HG03469 (cell line): ENCODE measurements around the gene CDK10.
"Not testable (repeated sequence)": the region's sequence is repeated elsewhere in the genome, so short reads cannot be mapped to it uniquely, and the experiment has no call there.

ENCODE experiments used
- ATAC-seq: cut with Tn5 transposase; IDR thresholded peaks from one replicate; pipeline ENCODE4 v1.9.1; 2021; ENCODE audit warnings: mild to moderate bottlenecking, moderate library complexity, moderate number of reproducible peaks; ENCODE audit not compliant: unreplicated experiment

The CDK10 gene

GRCh38 chr16:89686520-89687091, at the start of gene CDK10:
Gene CDK10, plus strand, starts transcription at chr16:89686689. Its CDS starts 22 bp downstream, at chr16:89686711.
- ATAC-seq = peak; percentile 69

GRCh38 chr16:89637379-89637778, 49.1 kb upstream of the CDK10 start:
- no peak for ATAC-seq

- no peak for ATAC-seq
These were observed 48.0 kb upstream of the CDK10 start for GRCh38 chr16:89638455-89638854.

- no peak for ATAC-seq
These were observed 47.1 kb upstream of the CDK10 start for GRCh38 chr16:89639385-89639784.

DNA sequence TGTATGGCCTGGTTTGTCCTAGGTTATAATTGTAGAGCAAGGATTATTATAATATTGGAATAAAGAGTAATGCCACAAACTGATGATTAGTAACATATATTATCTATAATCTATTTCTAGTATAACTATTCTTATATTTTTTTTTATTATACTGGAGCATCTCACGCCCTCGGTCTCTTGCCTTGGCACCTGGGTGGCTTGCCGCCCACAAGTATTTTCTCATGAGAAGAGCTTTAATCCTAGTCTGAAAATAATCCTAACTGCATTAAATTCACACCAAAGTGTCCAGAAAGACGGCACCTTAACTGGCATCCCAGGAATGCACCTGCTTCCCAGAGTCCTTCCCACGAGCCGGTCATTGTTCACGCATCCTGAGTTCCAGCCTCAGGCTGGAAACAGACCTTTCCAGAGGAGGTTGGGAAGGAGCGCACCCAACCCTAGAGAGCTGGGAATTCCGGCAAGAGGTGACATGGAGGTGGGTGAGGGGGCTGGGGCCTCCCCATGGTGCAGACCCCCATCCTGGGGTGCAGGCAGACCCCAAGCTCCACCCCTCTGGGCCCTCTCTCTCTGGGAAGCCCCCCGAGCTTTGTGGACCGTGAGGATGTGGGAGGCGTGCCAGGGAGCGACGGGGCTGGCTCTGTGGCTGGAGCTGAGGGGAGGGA, 44.9 kb upstream of the CDK10 start:
- no peak for ATAC-seq

DNA sequence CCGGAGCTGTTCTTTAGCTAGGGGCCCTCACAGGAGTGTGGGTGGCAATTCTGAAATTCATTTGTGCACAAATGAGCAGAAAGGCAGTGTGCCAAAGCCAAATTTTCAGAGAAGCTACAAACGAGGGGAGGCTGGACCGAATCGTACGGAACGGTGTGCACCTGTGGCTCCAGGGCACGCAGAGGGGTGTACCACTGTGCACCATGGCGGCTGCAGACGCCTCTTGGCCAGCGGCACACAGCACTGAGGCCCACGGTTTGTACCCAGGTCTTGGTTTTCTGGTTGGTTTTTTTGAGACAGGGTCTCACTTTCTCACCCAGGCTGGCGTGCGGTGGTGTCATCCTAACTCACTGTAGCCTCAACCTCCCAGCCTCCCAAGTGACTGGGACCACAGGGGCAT, 43.9 kb upstream of the CDK10 start:
- ATAC-seq = no peak

DNA sequence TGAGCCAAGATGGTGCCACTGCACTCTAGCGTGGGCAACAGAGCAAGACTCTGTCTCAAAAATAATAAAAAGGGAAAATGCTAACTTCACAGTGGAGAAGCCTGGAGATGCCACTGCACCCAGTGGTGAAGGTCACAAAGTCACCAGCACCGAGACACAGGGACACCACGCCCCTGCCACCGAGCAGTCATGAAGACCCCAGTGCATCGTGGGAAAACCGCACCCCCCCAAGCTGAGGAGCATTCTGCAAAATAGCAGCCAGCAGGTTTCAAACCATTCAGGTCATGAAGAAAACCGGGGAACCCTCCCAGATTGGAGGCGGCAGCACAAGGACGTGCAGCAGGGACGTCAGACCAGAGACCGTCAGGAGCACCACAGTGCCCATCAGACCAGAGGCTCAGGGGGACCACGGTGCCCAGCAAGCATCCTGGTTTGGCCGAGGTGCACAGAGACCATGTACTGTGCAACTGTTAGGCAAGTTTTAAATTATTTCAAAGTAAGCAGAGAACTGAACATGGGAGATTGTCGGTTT, 42.7 kb upstream of the CDK10 start:
- ATAC-seq = no peak

GRCh38 chr16:89645122-89645521, 41.4 kb upstream of the CDK10 start:
- ATAC-seq = no peak

DNA sequence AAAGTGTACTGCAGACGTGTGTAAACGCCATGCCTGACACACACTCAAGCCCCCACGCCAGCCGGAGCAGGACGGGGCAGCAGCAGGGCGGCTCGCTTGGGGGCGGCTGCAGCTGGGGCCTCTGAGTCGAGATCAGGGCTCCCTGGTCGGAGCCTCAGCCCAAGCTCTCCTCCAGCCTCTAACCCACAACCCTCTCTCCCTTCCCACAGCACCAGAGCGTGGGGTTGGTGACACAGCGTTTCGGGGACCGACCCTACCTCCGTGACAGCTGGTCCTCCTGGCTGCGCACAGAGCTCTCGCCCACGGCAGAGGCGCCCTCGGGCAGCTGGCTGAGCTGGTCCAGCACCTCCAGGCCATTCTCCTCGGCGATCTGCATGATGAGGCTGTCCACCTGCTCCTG, 40.2 kb upstream of the CDK10 start:
- ATAC-seq = no peak

GRCh38 chr16:89646906-89647305, 39.6 kb upstream of the CDK10 start:
- no peak for ATAC-seq

DNA sequence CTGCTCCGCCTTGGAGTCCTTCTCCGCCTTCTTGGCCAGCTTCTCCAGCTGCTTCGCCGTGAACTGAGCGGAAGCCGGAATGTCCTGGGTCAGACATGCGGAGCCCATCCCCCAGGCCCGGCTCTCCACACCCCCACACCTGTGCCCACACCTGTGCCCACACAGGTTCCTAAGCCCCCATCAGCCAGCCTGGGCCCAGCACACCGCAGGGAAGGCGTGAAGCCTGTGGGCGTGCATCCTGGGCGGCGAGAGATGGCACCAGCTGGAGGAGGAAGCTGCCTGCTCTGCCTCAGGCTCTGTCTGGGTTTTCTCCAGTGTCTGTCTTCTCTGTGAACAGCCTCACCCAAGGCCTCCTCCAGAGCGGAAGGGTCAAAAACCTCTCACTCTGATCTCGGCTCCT, 34.9 kb upstream of the CDK10 start:
- no peak for ATAC-seq

DNA sequence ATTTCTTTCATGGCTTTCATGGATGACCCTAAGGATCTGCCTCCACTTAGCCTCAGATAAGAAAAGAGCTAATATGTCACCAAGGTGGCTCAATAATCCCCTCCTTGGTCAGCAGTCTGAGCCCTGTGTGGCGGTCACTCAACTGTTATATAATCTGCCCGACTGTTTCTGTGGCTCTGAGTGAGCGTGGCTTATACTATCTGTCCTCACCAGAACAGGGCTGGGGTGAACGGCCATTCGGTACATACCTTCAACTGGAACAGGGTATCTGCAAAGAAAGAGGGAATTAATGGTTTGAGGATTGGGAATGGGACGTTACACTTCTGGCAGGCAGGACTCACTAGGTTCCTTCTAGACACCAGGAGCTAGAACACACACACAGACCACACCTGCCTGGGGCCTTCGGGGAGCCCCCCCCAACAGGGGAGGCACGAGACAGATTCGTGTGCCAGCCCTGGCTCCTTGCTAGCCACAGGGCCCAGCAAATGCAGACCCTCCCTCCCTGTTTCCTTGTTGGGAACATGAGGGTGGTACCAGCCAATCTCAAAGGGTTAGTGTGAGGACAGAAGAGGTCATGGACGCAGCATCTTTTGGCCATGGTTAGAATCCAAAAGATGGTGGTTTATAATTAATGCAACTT, 32.7 kb upstream of the CDK10 start:
- no peak for ATAC-seq

DNA sequence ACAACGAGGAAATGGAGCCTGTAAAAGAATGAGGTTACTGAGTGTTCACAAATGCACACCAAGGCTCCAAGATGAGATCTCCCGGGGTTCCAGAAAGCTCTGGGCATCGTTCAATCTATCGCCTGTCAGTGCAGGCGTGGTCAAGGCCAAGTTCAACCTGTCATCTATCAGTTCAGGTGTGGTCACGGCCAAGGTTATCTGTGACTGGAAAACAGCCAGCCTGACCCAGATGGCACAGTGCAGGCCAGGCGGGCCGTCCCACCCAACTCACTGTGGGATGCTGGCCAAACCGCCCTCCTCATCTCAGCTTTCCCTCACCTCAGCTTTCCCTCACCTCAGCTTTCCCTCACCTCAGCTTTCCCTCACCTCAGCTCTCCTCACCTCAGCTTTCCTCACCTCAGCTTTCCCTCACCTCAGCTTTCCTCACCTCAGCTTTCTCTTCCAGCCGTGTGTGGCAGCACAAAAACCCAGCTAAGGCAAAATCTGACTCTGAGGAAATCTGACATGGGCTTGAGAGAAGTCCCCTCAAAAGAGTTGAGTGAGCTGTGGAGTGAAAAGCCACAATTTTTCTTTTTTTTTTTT, 31.3 kb upstream of the CDK10 start:
- ATAC-seq = no peak

- ATAC-seq = no peak
These were observed 29.9 kb upstream of the CDK10 start for GRCh38 chr16:89656435-89657121.

DNA sequence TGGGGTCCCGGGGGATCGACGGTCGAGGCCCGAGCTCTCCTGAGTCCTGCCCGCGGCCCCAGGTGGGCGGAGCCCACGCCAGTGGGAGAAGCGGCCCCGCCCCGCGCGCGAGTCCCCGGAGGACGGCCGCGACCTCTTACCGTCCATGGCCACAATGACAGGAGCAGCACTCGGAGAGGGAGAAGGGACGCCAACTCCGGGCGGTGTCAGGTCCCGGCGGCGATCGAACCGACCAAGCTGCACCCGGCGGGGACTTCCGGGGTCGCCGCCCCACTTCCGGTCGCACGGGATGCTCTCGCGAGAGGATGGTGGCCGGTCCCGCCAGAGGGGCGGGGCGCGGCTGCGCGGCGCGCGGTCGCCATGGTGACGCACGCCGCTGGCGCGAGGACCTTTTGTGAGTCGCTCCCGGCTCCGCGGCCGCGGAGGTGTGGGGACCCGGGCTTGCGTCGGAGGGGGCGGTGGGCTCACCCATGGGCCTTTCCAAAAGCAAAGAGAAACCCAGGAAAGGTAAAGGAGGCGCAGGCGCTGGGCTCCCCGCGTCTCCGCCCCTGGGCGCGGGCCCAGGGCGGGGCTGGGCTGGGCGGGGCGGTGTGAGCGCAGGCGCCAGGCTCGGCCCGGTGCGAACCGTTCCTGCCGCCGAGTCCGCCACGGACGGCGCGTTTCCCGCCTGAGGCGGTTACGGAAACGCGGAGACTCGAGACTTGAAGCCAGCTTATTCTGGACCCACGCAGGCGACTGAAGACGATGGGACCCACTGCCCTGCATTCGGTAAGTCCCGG, 28.9 kb upstream of the CDK10 start, which contains the start of the genes CHMP1A and SPATA33:
Gene CHMP1A (minus strand): TSS at position 267 of the 779 bp plus-strand sequence. CDS start 120 bp downstream, at position 147.
Gene SPATA33 (plus strand): TSS at position 395 of the 779 bp plus-strand sequence. CDS start 76 bp downstream, at position 471.
- peak; percentile 85 for ATAC-seq

DNA sequence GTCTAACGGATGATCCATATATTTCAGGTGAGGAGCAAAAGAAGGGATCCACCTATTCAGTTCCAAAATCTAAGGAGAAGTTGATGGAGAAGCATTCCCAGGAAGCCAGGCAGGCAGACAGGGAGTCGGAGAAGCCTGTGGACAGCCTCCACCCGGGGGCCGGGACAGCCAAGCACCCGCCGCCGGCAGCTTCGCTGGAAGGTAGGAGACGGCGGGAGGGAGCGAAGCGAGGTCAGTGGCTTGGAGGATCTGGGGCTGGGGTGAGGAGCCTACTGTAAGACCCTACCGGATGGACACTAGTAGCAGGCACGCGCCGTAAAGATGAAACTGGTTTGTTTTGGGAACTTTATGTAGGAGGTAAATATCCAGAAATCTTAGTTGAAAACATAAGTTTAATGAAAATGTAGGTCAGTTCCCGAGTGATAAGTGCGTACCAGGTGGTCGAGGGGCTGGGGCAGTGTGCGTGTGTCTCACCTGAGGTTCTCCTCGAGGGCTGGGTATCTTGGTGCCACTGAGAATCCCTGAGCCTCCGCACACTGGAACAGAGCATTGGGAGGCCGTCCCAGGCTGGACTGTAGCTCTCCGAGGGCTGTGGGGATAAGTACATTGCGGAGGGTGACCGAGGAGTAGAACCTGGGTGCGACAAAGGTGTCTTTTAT, 28.1 kb upstream of the CDK10 start:
- ATAC-seq = no peak

DNA sequence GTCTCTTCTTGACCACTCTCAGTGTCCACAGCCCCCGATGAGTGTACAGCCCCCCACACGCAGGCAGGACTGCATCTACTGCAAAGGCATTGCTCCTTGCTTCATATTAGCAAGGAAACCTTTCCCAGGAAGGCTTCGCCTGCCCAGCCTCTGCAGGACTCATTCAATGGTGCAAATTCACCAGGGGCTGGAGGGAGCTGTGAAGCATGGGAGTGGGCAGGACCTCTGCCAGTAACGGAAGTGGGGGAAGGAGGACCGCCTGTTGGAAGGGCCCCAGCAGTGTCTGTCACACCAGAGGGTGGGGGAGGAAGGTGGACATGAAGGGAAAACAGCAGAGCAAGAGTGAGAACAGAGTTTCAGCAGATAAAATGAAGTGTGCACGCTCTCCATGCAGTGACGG, 26.3 kb upstream of the CDK10 start:
- no peak for ATAC-seq

DNA sequence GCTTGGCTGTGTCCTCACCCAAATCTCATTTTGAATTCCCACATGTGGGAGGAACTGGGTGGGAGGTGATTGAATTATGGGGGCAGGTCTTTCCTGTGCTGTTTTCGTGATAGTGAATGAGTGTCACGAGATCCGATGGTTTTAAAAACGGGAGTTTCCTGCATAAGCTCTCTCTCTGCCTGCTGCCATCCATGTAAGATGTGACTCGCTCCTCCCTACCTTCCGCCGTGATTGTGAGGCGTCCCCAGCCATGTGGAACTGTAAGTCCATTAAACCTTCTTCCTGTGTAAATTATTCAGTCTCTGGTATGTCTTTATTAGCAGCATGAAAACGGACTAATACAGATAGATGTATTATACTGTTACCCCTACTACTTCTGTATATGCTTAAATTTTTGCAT, 25.3 kb upstream of the CDK10 start:
- ATAC-seq = no peak

DNA sequence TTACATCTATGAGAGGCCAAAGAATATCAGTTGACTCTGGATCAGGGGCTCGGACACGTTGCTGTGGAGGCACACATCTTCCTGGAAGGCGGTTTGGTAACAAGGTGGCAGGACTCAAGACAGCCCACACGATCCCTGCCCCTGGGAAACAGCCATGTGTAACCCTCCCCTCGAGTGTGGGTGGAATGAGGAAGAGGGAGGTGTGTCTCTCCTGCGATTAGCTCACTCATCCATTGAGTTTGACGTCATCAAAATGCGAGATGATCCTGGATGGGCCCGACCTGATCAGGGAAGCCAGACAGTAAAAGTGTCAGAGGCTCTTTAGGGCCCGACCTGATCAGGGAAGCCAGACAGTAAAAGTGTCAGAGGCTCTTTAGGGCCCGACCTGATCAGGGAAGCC, 22.3 kb upstream of the CDK10 start:
- not testable (repeated sequence) for ATAC-seq

DNA sequence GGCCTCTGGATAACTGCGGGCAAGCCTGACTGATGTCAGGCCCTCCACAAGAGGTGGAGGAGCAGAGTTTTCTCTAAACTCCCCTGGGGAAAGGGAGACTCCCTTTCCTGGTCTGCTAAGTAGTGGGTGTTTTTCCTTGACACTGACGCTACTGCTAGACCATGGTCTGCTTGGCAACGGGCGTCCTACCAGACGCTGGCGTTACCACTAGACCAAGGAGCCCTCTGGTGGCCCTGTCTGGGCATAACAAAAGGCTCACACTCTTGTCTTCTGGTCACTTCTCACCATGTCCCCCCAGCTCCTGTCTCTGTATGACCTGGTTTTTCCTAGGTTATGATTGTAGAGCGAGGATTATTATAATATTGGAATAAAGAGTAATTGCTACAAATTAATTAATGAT, 19.5 kb upstream of the CDK10 start:
- ATAC-seq = not testable (repeated sequence)
